Vagina (tissue), 2 donors: ENCODE data around the gene INHBB.

ENCODE experiments used
- POLR2AphosphoS5 ChIP-seq, 2 donors: sonication (generic); formaldehyde crosslinking; IDR thresholded peaks; one replicate each; pipeline ENCODE4 v1.9.0; 2017; ENCODE audit warnings: antibody characterized with exemption in 2 of 2, mild to moderate bottlenecking in 2 of 2, low read depth in 1 of 2; ENCODE audit not compliant: insufficient read depth in 1 of 2
- TF ChIP-seq, protein P1 (sequence below), 3 experiments: fragments of 450-650 bp in 2 of 3; fragments of 200-600 bp in 1 of 3; sonication (generic) in 1 of 3; IDR thresholded peaks; one replicate each; pipeline ENCODE4 v1.5.1; 2017 to 2019; ENCODE audit warnings: antibody characterized with exemption in 3 of 3, mild to moderate bottlenecking in 2 of 3, moderate library complexity in 2 of 3

DNA sequence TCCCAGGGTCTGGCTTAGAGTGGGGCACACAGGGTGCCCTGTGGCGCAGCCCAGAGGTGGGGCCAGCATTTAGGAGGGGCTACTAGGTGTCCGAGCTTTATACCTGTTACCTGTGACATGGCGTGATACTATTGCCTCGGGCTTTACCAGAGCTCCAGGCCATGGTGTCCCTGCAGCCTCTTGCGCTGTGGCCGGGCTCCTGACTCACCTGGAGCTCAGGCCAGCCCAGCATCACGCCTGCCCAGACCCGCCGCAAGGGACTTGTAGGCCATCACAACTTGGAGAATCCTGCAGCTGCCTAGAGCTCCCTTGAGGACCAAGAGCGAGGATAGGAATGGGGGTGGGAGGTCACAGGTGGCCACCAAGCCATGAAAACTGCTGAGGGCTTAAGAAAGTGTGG lies 8.0 kb downstream of the INHBB start:
- no peak for TF ChIP-seq POLR2AphosphoS5 (IDR thresholded peaks at IDR 0.05; ENCODE audit: insufficient read depth in 1 of 2, low read depth in 1 of 2)
- TF ChIP-seq, protein P1, sequence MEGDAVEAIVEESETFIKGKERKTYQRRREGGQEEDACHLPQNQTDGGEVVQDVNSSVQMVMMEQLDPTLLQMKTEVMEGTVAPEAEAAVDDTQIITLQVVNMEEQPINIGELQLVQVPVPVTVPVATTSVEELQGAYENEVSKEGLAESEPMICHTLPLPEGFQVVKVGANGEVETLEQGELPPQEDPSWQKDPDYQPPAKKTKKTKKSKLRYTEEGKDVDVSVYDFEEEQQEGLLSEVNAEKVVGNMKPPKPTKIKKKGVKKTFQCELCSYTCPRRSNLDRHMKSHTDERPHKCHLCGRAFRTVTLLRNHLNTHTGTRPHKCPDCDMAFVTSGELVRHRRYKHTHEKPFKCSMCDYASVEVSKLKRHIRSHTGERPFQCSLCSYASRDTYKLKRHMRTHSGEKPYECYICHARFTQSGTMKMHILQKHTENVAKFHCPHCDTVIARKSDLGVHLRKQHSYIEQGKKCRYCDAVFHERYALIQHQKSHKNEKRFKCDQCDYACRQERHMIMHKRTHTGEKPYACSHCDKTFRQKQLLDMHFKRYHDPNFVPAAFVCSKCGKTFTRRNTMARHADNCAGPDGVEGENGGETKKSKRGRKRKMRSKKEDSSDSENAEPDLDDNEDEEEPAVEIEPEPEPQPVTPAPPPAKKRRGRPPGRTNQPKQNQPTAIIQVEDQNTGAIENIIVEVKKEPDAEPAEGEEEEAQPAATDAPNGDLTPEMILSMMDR (IDR thresholded peaks at IDR 0.05) = no peak
